Measurements from ENCODE around the gene SHISA7. TPM values are rescaled to one million over a fixed set of nuclear protein-coding genes. Genes with fewer than 3 reads are reported as not detected.

SHISA7 gene
- total and polyA plus RNA-seq, 2 of the 4 experiments (the other 2 are of a cell fraction), result not detected

DNA sequence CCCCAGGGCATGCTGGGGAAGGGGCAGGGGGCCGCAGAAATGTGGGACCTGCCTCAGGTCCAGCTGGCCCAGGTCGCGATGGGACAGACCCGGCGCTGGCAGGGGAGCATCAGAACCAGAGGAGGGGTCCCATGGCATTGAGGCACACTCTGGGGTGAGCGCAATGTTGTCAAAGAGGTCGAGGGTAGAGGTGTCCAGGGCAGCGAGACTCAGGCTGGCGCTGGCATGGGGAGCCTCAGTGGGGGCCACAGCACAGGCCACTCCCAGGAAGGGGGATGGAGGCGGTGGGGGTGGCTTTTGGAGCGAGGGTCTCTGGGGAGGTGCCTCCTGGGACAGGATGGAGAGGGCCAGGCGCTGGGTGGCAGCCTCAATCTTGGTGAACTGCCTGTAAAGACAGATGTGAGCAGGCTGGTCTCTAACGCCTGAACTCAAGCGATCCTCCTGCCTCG lies 20.5 kb upstream of the SHISA7 start:
- Histone ChIP-seq H3K23ac (ENCODE audit: low read depth, low read length) (no peak overlapping the region), H4K91ac (ENCODE audit: insufficient read depth, low read depth, low read length) (no peak overlapping the region), H3K9me1 (ENCODE audit: insufficient read depth, low read length) (peaks cover 4% of the 10 kb centered on the region; the same call in 1 of the 2 replicates), H4K20me1 (ENCODE audit: insufficient read depth, low read length) (peaks cover 4% of the 10 kb centered on the region; the same call in 1 of the 2 replicates), H3K56ac (ENCODE audit: extremely low read depth, insufficient read depth, low read length) (no peak overlapping the region), H2BK120ac (ENCODE audit: low read depth, low read length) (no peak overlapping the region), H3K4me2 (ENCODE audit: low read depth, low read length) (no peak overlapping the region), H2BK5ac (ENCODE audit: low read depth, low read length, poor library complexity, severe bottlenecking) (no peak overlapping the region), H2AK9ac (replicated peaks; ENCODE audit: low read depth, low read length, poor library complexity) (no peak overlapping the region), H3K9ac (ENCODE audit: low read depth, low read length) (no peak overlapping the region), H3K14ac (replicated peaks; ENCODE audit: low read depth, low read length) (no peak overlapping the region), H3K4me3 (ENCODE audit: insufficient read depth, low read depth, low read length) (no peak overlapping the region), H2AK5ac (ENCODE audit: low read depth, low read length) (no peak overlapping the region), H2BK20ac (ENCODE audit: low read depth, low read length) (no peak overlapping the region), H2BK15ac (ENCODE audit: low read depth, low read length) (no peak overlapping the region), H3K27ac (ENCODE audit: insufficient read depth, low read length) (no peak overlapping the region), H3K4me1 (ENCODE audit: control insufficient read depth, insufficient read depth, low read length) (peaks cover 11% of the 10 kb centered on the region), H3K36me3 (ENCODE audit: control insufficient read depth, insufficient read depth, low read length) (no peaks in the 10 kb centered on the region), H4K8ac (ENCODE audit: low read depth in 2 of 2, low read length in 2 of 2) (no peak overlapping the region), H3K18ac (ENCODE audit: low read depth, low read length) (no peak overlapping the region), H3K4ac (ENCODE audit: low read depth, low read length) (no peak overlapping the region), H3K9me3 (ENCODE audit: control insufficient read depth, insufficient read depth, low read length) (no peaks in the 10 kb centered on the region), H3K79me1 (ENCODE audit: low read depth in 1 of 2, low read length in 2 of 2) (peaks cover 5 to 24% of the 10 kb centered on the region in 2 experiments; a peak in 3 of 4 replicates), H3K27me3 (ENCODE audit: control insufficient read depth, insufficient read depth, low read length) (no peaks in the 10 kb centered on the region), H4K5ac (ENCODE audit: low read depth, low read length) (no peak overlapping the region), H2AFZ (replicated peaks; ENCODE audit: low read length, poor library complexity) (no peak overlapping the region)
- DNase-seq (no peak), ATAC-seq (ENCODE audit: low read depth) (no peak)
- TF ChIP-seq FOS (IDR thresholded peaks at IDR 0.05; ENCODE audit: low read depth, low read length) (no peak), POLR2A (IDR thresholded peaks at IDR 0.05; ENCODE audit: low read depth, low read length) (no peak), NFE2L2 (IDR thresholded peaks at IDR 0.05; ENCODE audit: low read depth, low read length) (no peak), CEBPB (IDR thresholded peaks at IDR 0.05; ENCODE audit: low read depth, low read length) (no peak), SMC3 (IDR thresholded peaks at IDR 0.05; ENCODE audit: low read depth, low read length) (no peak), BHLHE40 (IDR thresholded peaks at IDR 0.05; ENCODE audit: low read depth, low read length) (no peak), RCOR1 (IDR thresholded peaks at IDR 0.05; ENCODE audit: insufficient replicate concordance, low read length) (no peak), MAFK (IDR thresholded peaks at IDR 0.05; ENCODE audit: low read depth, low read length) (no peak), MAZ (IDR thresholded peaks at IDR 0.05; ENCODE audit: borderline replicate concordance, low read depth, low read length) (no peak)
- TF ChIP-seq, protein P1, sequence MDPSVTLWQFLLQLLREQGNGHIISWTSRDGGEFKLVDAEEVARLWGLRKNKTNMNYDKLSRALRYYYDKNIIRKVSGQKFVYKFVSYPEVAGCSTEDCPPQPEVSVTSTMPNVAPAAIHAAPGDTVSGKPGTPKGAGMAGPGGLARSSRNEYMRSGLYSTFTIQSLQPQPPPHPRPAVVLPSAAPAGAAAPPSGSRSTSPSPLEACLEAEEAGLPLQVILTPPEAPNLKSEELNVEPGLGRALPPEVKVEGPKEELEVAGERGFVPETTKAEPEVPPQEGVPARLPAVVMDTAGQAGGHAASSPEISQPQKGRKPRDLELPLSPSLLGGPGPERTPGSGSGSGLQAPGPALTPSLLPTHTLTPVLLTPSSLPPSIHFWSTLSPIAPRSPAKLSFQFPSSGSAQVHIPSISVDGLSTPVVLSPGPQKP (IDR thresholded peaks at IDR 0.05; ENCODE audit: borderline replicate concordance, low read depth, low read length), result no peak
- no TSS peak for BruUV-seq (replicated peaks)
- dilution Hi-C loops (cut with HindIII; ENCODE audit: low sequenced_read_pairs, unreplicated experiment), result no loop called here
- WGBS, 2 experiments (ENCODE audit: extremely low coverage in 2 of 2, insufficient read length in 1 of 2), result 74% methylated on average over 12 of the region's 15 CpGs; no CpG with 5 or more reads in 1 of the 2 experiments
- in situ Hi-C loops (cut with MboI; ENCODE audit: low sequenced_read_pairs), result no loop called here
- CTCF ChIA-PET, result no interaction called here
- POLR2A ChIA-PET (ENCODE audit: unreplicated experiment), result no interaction called here
- intact Hi-C loops (cut with micrococcal nuclease), result no loop called here

Data from IMR-90 (cell line).